Spleen (tissue), 11 donors: ENCODE data around the gene DDX31. TPM values are rescaled to one million over a fixed set of nuclear protein-coding genes. Genes with fewer than 3 reads are reported as not detected.

ENCODE experiments used
- DNase-seq: peaks from one replicate; pipeline ENCODE4 v3.0.0-alpha.2; 2020
- H3K27ac ChIP-seq, 8 donors: fragments of 200-600 bp; sonication (generic) in 7 of 8; 1 replicate in 4 of 8; 2 replicates in 4 of 8; pipeline versions ENCODE4 v1.5.0 to v1.8.0; 2016 to 2021; ENCODE audit warnings: inconsistent platforms in 4 of 8, mild to moderate bottlenecking in 4 of 8, moderate library complexity in 1 of 8
- H3K27me3 ChIP-seq, 7 donors: fragments of 200-600 bp; sonication (generic) in 6 of 7; replicated peaks in 1 of 7; 1 replicate in 4 of 7; 2 replicates in 3 of 7; pipeline versions ENCODE4 v1.5.0 to v1.8.0; 2016 to 2021; ENCODE audit warnings: inconsistent platforms in 3 of 7, mild to moderate bottlenecking in 1 of 7
- H3K36me3 ChIP-seq, 6 donors: fragments of 200-600 bp; sonication (generic) in 5 of 6; 1 replicate in 4 of 6; 2 replicates in 2 of 6; pipeline versions ENCODE4 v1.5.0 to v1.8.0; 2016 to 2021; ENCODE audit warnings: inconsistent platforms in 2 of 6
- H3K4me1 ChIP-seq, 6 donors: fragments of 200-600 bp; sonication (generic) in 5 of 6; 1 replicate in 3 of 6; 2 replicates in 3 of 6; pipeline versions ENCODE4 v1.5.0 to v1.8.0; 2016 to 2021; ENCODE audit warnings: inconsistent platforms in 3 of 6
- H3K4me3 ChIP-seq, 8 donors: fragments of 200-600 bp; sonication (generic) in 7 of 8; 1 replicate in 4 of 8; 2 replicates in 4 of 8; pipeline versions ENCODE4 v1.5.0 to v1.8.0; 2016 to 2021; ENCODE audit warnings: inconsistent platforms in 4 of 8, mild to moderate bottlenecking in 4 of 8, moderate library complexity in 2 of 8
- H3K9me3 ChIP-seq, 8 donors: fragments of 200-600 bp; sonication (generic) in 7 of 8; 1 replicate in 4 of 8; 2 replicates in 4 of 8; pipeline versions ENCODE4 v1.5.0 to v1.8.0; 2016 to 2021; ENCODE audit warnings: inconsistent platforms in 4 of 8
- POLR2A ChIP-seq, 3 donors: fragments of 450-650 bp; IDR thresholded peaks; one replicate each; pipeline ENCODE4 v1.5.1; 2017; ENCODE audit warnings: antibody characterized with exemption in 3 of 3, mild to moderate bottlenecking in 1 of 3
- POLR2AphosphoS5 ChIP-seq, 3 donors: sonication (generic); formaldehyde crosslinking; IDR thresholded peaks; one replicate each; pipeline ENCODE4 v1.5.1; 2017; ENCODE audit warnings: antibody characterized with exemption in 3 of 3
- WGBS, 5 donors: extraction: QIAGEN DNeasy Blood & Tissue Kit in 3 of 5; methylation state at CpG; one replicate each; pipeline versions ENCODE4 v1.1.5 to v1.1.7; 2013 to 2018; 5-methylcytosine and 5-hydroxymethylcytosine counted together
- intact Hi-C: fragments of 100-400 bp; cut with DNase I; formaldehyde crosslinking; loops from one replicate; pipeline ENCODE4 v1.15.0; 2023; ENCODE audit warnings: low total_unique reads
- polyA plus RNA-seq, 3 donors: library from polyadenylated mRNA; stranded (reverse); fragments of 200-250 nt; gene quantifications; one replicate each; pipeline ENCODE4 v1.2.1, GENCODE V29; 2013
- total RNA-seq, 7 donors: library from RNA; depleted of rRNA in 3 of 7; stranded (reverse); fragments of >200 nt in 3 of 7; fragmentation: NEBNext Ultra II Directional in 4 of 7; extraction: Animal tissue kit (Norgen Biotek cat#: 25700) in 4 of 7; gene quantifications; one replicate each; pipeline versions ENCODE4 v1.1.0 to v1.2.1, GENCODE V29; 2016 to 2021
- TF ChIP-seq, protein P1 (sequence below), 11 experiments: fragments of 200-600 bp in 7 of 11; fragments of 450-650 bp in 4 of 11; sonication (generic) in 4 of 11; IDR thresholded peaks in 8 of 11; conservative IDR thresholded peaks in 3 of 11; 1 replicate in 7 of 11; 2 replicates in 4 of 11; pipeline versions ENCODE4 v1.4.0 to v1.8.0; 2016 to 2021; ENCODE audit warnings: antibody characterized with exemption in 11 of 11, inconsistent platforms in 4 of 11, mild to moderate bottlenecking in 1 of 11
- donor health status: healthy with polysubstance abuse.
- donor health status: DM: no; HTN: no; CAD: no; lungs with moderate emphysema.
- donor health status: DM: no; HTN: no; CAD: no.
- donor health status: Bipolar disorder and iron deficiency.
- donor health status: healthy.
- donor health status: DM: no; HTN: no; CAD: no.
- donor health status: DM: yes; HTN: yes; CAD: no.

DDX31 gene
- total and polyA plus RNA-seq, 10 donors: 8.6 to 19.3 (median 14.7) TPM

DNA sequence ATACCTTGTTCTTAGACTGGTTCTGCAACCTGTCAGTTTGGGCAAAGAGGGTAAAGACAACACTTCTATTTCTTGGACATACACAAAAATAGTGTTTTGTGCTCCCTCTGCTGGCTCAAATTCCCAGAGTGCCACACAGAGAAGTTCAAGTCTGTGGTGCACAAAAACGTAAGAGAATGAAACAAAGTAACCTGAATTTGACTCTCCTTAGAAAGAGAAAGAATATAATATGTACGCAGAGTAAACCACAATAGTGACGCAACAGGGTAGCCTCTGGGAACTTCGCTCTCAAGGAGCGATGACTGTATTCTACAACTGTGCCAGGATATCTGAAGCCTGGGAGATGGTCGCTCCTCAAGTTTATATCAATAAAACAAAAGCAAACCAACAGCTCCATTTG, 18.5 kb downstream of the DDX31 start:
- DNase-seq: no peak
- no peaks in the 10 kb centered on the region for H3K27me3 ChIP-seq
- intact Hi-C loops: no loop called here
- TF ChIP-seq, protein P1, sequence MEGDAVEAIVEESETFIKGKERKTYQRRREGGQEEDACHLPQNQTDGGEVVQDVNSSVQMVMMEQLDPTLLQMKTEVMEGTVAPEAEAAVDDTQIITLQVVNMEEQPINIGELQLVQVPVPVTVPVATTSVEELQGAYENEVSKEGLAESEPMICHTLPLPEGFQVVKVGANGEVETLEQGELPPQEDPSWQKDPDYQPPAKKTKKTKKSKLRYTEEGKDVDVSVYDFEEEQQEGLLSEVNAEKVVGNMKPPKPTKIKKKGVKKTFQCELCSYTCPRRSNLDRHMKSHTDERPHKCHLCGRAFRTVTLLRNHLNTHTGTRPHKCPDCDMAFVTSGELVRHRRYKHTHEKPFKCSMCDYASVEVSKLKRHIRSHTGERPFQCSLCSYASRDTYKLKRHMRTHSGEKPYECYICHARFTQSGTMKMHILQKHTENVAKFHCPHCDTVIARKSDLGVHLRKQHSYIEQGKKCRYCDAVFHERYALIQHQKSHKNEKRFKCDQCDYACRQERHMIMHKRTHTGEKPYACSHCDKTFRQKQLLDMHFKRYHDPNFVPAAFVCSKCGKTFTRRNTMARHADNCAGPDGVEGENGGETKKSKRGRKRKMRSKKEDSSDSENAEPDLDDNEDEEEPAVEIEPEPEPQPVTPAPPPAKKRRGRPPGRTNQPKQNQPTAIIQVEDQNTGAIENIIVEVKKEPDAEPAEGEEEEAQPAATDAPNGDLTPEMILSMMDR (IDR thresholded peaks at IDR 0.05 in 8 of 11, conservative IDR thresholded peaks at IDR 0.05 in 3 of 11): no peak
- 55 to 75% (median 69%) methylated on average over 6 of the region's 6 CpGs for WGBS, 5 donors
- H3K4me1 ChIP-seq: no peaks in the 10 kb centered on the region
- H3K27ac ChIP-seq: no peak overlapping the region
- no peak overlapping the region for H3K4me3 ChIP-seq
- peaks cover 3 to 90% (median 64%) of the 10 kb centered on the region in 6 donors for H3K36me3 ChIP-seq
- no peaks in the 10 kb centered on the region for H3K9me3 ChIP-seq

DNA sequence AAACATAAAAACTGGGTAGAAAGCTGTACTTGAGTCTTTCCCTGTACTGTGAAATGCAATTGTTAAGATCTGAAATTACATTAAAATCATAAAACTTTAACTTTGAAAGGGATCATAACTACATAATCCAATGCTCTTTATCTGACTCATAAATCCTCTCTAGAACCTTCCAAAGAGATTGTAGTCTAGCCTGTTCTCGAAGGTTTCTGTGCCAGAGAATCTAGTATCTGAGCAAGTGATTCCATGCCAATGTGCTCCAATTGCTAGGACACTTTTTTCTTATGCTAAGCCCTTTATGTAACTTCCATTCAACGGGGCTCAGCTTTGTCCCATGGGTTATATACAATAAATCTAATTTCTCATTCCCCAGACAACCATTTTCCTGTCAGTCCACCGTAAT, 21.1 kb downstream of the DDX31 start:
- Histone ChIP-seq H3K4me3 (no peak overlapping the region), H3K27me3 (no peaks in the 10 kb centered on the region), H3K27ac (no peak overlapping the region), H3K4me1 (no peaks in the 10 kb centered on the region), H3K36me3 (peaks cover 3 to 93% (median 81%) of the 10 kb centered on the region in 6 donors), H3K9me3 (no peaks in the 10 kb centered on the region)
- intact Hi-C loops: no loop called here
- TF ChIP-seq POLR2AphosphoS5 (IDR thresholded peaks at IDR 0.05): no peak
- DNase-seq: no peak
- 85 to 93% (median 90%) methylated on average over 3 of the region's 3 CpGs for WGBS, 5 donors

DNA sequence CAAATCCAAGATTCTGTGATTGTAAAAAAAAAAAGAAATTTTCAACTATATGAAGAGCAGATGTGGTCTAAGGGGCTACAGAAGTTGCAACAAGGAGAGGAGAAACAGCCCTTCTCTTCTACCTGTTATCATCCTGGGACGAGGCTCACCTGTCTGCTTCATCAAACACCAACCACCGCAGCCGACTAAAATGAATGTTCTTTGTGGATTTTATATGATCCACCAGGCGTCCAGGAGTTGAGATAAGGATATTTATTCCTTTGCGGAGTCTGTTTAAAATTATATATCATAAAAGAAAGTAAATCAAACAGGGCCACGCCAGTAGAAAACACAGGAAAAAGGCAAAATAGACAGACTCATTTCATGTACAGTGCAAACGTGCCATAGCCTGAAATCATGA, 21.5 kb downstream of the DDX31 start:
- DNase-seq: no peak
- Histone ChIP-seq H3K9me3 (no peaks in the 10 kb centered on the region), H3K4me1 (no peaks in the 10 kb centered on the region), H3K27me3 (no peaks in the 10 kb centered on the region), H3K4me3 (no peak overlapping the region), H3K36me3 (peaks cover 3 to 97% (median 83%) of the 10 kb centered on the region in 6 donors), H3K27ac (no peak overlapping the region)
- WGBS, 5 donors: 93 to 96% (median 94%) methylated on average over 7 of the region's 7 CpGs
- intact Hi-C loops: no loop called here
- TF ChIP-seq POLR2A (IDR thresholded peaks at IDR 0.05): no peak
- TF ChIP-seq POLR2AphosphoS5 (IDR thresholded peaks at IDR 0.05): no peak
- TF ChIP-seq, protein P1 (IDR thresholded peaks at IDR 0.05 in 8 of 11, conservative IDR thresholded peaks at IDR 0.05 in 3 of 11): no peak

DNA sequence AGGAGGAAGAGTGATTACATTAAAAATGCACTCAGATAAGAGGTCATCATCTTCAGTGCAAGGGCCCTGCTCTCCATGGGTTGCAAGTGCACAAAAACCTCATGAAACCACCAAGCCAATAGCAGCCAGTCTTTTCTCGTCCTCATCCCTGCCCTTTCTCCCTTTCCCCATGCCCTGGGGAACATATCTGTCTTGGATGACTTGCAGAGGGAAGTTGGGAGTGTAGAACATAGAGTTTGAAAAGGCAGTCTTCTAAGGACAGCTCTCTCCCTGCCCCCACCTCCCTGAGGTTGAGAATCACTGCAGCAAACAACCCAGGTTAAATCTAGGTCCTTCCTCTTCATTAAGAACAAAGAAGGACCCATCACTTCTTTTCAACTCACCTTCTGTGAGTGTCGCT, 22.0 kb downstream of the DDX31 start:
- Histone ChIP-seq H3K27ac (no peak overlapping the region), H3K27me3 (no peaks in the 10 kb centered on the region), H3K4me3 (no peak overlapping the region), H3K36me3 (peaks cover 3 to 100% (median 83%) of the 10 kb centered on the region in 6 donors), H3K9me3 (no peaks in the 10 kb centered on the region), H3K4me1 (no peaks in the 10 kb centered on the region)
- TF ChIP-seq POLR2A (IDR thresholded peaks at IDR 0.05) (no peak), POLR2AphosphoS5 (IDR thresholded peaks at IDR 0.05) (no peak)
- TF ChIP-seq, protein P1 (IDR thresholded peaks at IDR 0.05 in 8 of 11, conservative IDR thresholded peaks at IDR 0.05 in 3 of 11): no peak
- no peak for DNase-seq
- WGBS, 5 donors: 80 to 98% (median 94%) methylated on average over 2 of the region's 2 CpGs
- intact Hi-C loops: no loop called here

DNA sequence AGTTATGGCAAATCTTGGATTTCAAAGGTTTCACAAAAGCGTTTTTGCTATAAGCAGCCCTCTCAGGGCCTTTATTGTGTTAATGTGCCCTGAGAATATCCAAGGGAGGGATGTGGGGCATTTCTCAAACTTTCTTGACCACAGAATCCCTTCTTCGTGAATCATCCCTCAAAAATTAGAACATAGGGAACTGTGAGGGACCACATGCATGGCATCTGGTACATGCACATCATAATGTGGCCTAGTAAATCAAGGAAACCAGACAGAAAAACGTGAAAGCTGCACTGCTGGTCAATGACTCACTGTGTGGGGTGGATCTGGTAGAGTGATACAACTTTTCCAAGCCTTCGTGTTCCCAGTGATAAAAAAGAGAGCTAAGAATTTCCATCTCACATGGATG, 22.4 kb downstream of the DDX31 start:
- Histone ChIP-seq H3K36me3 (peaks cover 3 to 99% (median 79%) of the 10 kb centered on the region in 6 donors), H3K9me3 (no peaks in the 10 kb centered on the region), H3K27me3 (no peaks in the 10 kb centered on the region), H3K4me1 (no peaks in the 10 kb centered on the region), H3K4me3 (no peak overlapping the region), H3K27ac (no peak overlapping the region)
- WGBS, 5 donors: 86 to 93% (median 87%) methylated on average over 4 of the region's 4 CpGs
- intact Hi-C loops: no loop called here
- TF ChIP-seq POLR2AphosphoS5 (IDR thresholded peaks at IDR 0.05): no peak
- TF ChIP-seq, protein P1 (IDR thresholded peaks at IDR 0.05 in 8 of 11, conservative IDR thresholded peaks at IDR 0.05 in 3 of 11): no peak
- no peak for TF ChIP-seq POLR2A (IDR thresholded peaks at IDR 0.05)
- DNase-seq: no peak
